ENCODE data around the gene NUP214. TPM values are rescaled to one million over a fixed set of nuclear protein-coding genes. Genes with fewer than 3 reads are reported as not detected.

The NUP214 gene
- total and polyA plus RNA-seq, 2 of the 8 experiments (the other 6 are each of a cell fraction or from before 2014, with no cell fraction given): 28.6 to 50.2 TPM

DNA sequence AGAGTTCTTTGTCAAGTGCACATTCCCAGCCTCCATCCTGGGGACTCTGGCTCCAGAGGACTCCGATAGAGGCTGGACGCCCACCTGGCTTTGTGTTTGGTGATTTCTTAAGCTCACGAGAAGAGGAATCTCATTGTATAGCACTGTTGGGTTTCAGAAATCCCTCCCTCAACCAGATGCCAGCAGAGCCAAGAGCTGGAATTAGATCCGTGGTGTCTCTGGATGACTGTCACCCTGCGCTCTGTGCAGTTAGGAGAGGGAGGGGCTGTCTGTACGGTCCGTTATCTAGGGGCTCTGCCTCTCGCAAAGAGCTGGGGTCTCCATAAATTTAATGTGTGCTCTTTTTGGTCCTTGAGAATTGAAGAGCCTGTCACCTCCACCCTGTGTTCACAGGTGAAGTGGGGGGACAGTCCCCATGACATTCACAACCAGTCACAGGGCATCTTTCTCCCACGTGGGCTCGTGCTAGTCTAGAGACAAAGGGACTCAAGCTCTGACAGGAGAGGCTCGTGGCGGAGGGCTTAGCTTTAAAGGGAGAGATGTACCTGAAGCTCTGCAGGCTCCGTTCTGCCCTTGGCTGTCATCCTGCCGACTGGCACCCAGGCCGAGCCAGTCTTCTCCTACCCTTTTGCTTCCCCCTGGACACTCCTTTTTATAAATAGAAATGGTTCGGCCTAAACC lies 109.6 kb downstream of the NUP214 start:
- Histone ChIP-seq H3K27ac (ENCODE audit: low read depth, low read length) (no peak overlapping the region), H2BK12ac (ENCODE audit: low read depth, low read length) (no peak overlapping the region), H3K56ac (replicated peaks; ENCODE audit: insufficient read length, low read depth, low read length) (no peak overlapping the region), H3K14ac (ENCODE audit: insufficient read length) (no peak overlapping the region), H2AFZ (ENCODE audit: low read length) (no peak overlapping the region), H4K8ac (ENCODE audit: extremely low read depth, insufficient read depth, low read length) (no peak overlapping the region; the same call in 1 of the 2 replicates), H3K4me2 (ENCODE audit: insufficient read depth in 1 of 2, low read depth in 2 of 2, low read length in 2 of 2) (no peak overlapping the region), H3K27me3 (replicated peaks in 1 of 4; ENCODE audit: control insufficient read depth in 3 of 4, extremely low read depth in 1 of 4, insufficient read depth in 3 of 4, low read length in 3 of 4) (no peaks in the 10 kb centered on the region), H3K4me1 (replicated peaks in 1 of 4; ENCODE audit: control insufficient read depth in 3 of 4, insufficient read depth in 4 of 4, low read length in 3 of 4) (peaks cover 0 to 21% (median 16%) of the 10 kb centered on the region in 4 experiments; a peak in 6 of 7 replicates), H4K20me1 (replicated peaks in 1 of 2; ENCODE audit: control insufficient read depth in 1 of 2, insufficient read depth in 2 of 2, low read length in 2 of 2) (no peaks in the 10 kb centered on the region), H3K4me3 (ENCODE audit: extremely low read depth in 1 of 4, insufficient read depth in 2 of 4, low read depth in 3 of 4, low read length in 4 of 4) (no peak overlapping the region), H2BK15ac (ENCODE audit: low read length) (no peak overlapping the region), H3K36me3 (ENCODE audit: control insufficient read depth in 2 of 4, insufficient read depth in 4 of 4, low read length in 3 of 4) (peaks cover 0 to 30% (median 20%) of the 10 kb centered on the region in 4 experiments; a peak in 5 of 8 replicates), H3K4ac (replicated peaks; ENCODE audit: insufficient read length, low read depth, low read length) (no peak overlapping the region), H3K9ac (replicated peaks in 1 of 4; ENCODE audit: extremely low read depth in 1 of 4, low read depth in 3 of 4, low read length in 3 of 4) (no peak overlapping the region), H2AK5ac (ENCODE audit: low read depth, low read length) (no peak overlapping the region), H4K91ac (replicated peaks; ENCODE audit: insufficient read length, low read length) (no peak overlapping the region), H2BK20ac (ENCODE audit: low read length) (no peak overlapping the region), H3K79me1 (ENCODE audit: low read depth, low read length) (no peaks in the 10 kb centered on the region), H3K18ac (ENCODE audit: extremely low read depth, low read length) (no peak overlapping the region), H2BK5ac (ENCODE audit: low read depth, low read length) (no peak overlapping the region), H3K79me2 (ENCODE audit: control insufficient read depth in 1 of 2, insufficient read depth in 2 of 2, low read length in 2 of 2) (no peaks in the 10 kb centered on the region), H4K5ac (ENCODE audit: insufficient read length, low read depth, low read length) (no peak overlapping the region), H3K23me2 (ENCODE audit: low read depth, low read length) (no peaks in the 10 kb centered on the region), H2BK120ac (replicated peaks; ENCODE audit: low read depth, low read length) (no peak overlapping the region), H3K9me3 (ENCODE audit: insufficient read depth in 2 of 2, low read depth in 1 of 2, low read length in 1 of 2) (no peaks in the 10 kb centered on the region), H3K23ac (ENCODE audit: insufficient read length) (no peak overlapping the region)
- no peak for FAIRE-seq
- no peak for TF ChIP-seq SP4 (IDR thresholded peaks at IDR 0.05; ENCODE audit: low read length)
- no peak for TF ChIP-seq RFX5 (IDR thresholded peaks at IDR 0.05; ENCODE audit: borderline replicate concordance, low read depth, low read length)
- no peak for TF ChIP-seq KDM5A (IDR thresholded peaks at IDR 0.05; ENCODE audit: low read length)
- 97% methylated on average over 15 of the region's 16 CpGs; no CpG with 5 or more reads in 1 of the 2 experiments for WGBS, 2 experiments (ENCODE audit: extremely low coverage in 1 of 2, insufficient coverage in 1 of 2, insufficient read length in 1 of 2, insufficient replicate concordance in 2 of 2, low coverage in 1 of 2, low lambda C conversion rate in 2 of 2, missing lambda C conversion rate in 1 of 2)
- CTCF ChIA-PET (ENCODE audit: partially characterized antibody): interaction anchor here (0.7 to 3.0 kb wide), 6 partner anchors 29 to 227 kb away, joined by 3 to 9 read pairs (median 3); no protein-coding TSS in a partner anchor
- no peak for DNase-seq (ENCODE audit: low read depth in 1 of 2, low spot score in 2 of 2)
- POLR2A ChIA-PET (ENCODE audit: partially characterized antibody): interaction anchor here (0.7 to 1.8 kb wide), 3 partner anchors 20 to 136 kb away, joined by 3 to 4 read pairs (median 3); partner anchors contain the start of gene PLPP7

All from H1 (cell line).